GM06990 (cell line): ENCODE measurements around the gene CYB561.

ENCODE experiments used
- DNase-seq: peaks from one replicate; pipeline ENCODE4 v3.0.0-alpha.2; 2011; ENCODE audit not compliant: insufficient read length; ENCODE audit errors: extremely low read depth
- H3K27me3 ChIP-seq: replicated peaks from 2 replicates; pipeline ENCODE4 v1.6.0; 2011; ENCODE audit warnings: low read length; ENCODE audit not compliant: control insufficient read depth, insufficient read depth
- H3K36me3 ChIP-seq: 2 replicates; pipeline ENCODE4 v1.5.1; 2011; ENCODE audit warnings: low read length; ENCODE audit not compliant: control insufficient read depth, insufficient read depth
- H3K4me3 ChIP-seq: replicated peaks from 2 replicates; pipeline ENCODE4 v1.5.1; 2011; ENCODE audit warnings: low read depth, mild to moderate bottlenecking, control low read depth, low read length
- CTCF ChIP-seq: IDR thresholded peaks from 2 replicates; pipeline ENCODE4 v1.5.1; 2011; ENCODE audit warnings: low read length, control low read depth, mild to moderate bottlenecking, inconsistent platforms; ENCODE audit not compliant: insufficient read depth, poor library complexity, severe bottlenecking

The CYB561 gene

GRCh38 chr17:63399316-63399715 is 46.8 kb downstream of the CYB561 start:
- H3K27me3 ChIP-seq: no peaks in the 10 kb centered on the region
- no peaks in the 10 kb centered on the region for H3K36me3 ChIP-seq
- no peak for TF ChIP-seq CTCF
- no peak overlapping the region for H3K4me3 ChIP-seq
- DNase-seq: no peak

- no peak for DNase-seq
- Histone ChIP-seq H3K4me3 (no peak overlapping the region), H3K27me3 (no peaks in the 10 kb centered on the region), H3K36me3 (no peaks in the 10 kb centered on the region)
- TF ChIP-seq CTCF: no peak
Measured at GRCh38 chr17:63398680-63399079, 47.4 kb downstream of the CYB561 start.

GRCh38 chr17:63395075-63395805 is 50.9 kb downstream of the CYB561 start:
- Histone ChIP-seq H3K4me3 (no peak overlapping the region), H3K36me3 (no peaks in the 10 kb centered on the region), H3K27me3 (no peaks in the 10 kb centered on the region)
- DNase-seq: no peak
- no peak for TF ChIP-seq CTCF

GRCh38 chr17:63390090-63390489 is 56.0 kb downstream of the CYB561 start:
- no peaks in the 10 kb centered on the region for H3K36me3 ChIP-seq
- no peaks in the 10 kb centered on the region for H3K27me3 ChIP-seq
- no peak for DNase-seq
- no peak overlapping the region for H3K4me3 ChIP-seq
- TF ChIP-seq CTCF: no peak

- Histone ChIP-seq H3K4me3 (no peak overlapping the region), H3K36me3 (no peaks in the 10 kb centered on the region), H3K27me3 (no peaks in the 10 kb centered on the region)
- DNase-seq: no peak
- no peak for TF ChIP-seq CTCF
Measured at GRCh38 chr17:63387656-63388340, 58.3 kb downstream of the CYB561 start.

GRCh38 chr17:63382826-63383225 is 63.3 kb downstream of the CYB561 start:
- TF ChIP-seq CTCF: no peak
- Histone ChIP-seq H3K36me3 (no peaks in the 10 kb centered on the region), H3K4me3 (no peak overlapping the region), H3K27me3 (no peaks in the 10 kb centered on the region)
- no peak for DNase-seq
